GM13977 (cell line): ENCODE results near the gene VENTX.
"Not testable (repeated sequence)": the region's sequence is repeated elsewhere in the genome, so short reads cannot be mapped to it uniquely, and the experiment has no call there.

ENCODE experiments used
- DNase-seq: peaks from one replicate; pipeline ENCODE4 v3.0.0; 2012; ENCODE audit warnings: low spot score
- in situ Hi-C: fragments of 300-500 bp; cut with MboI; formaldehyde crosslinking; loops from one replicate; pipeline ENCODE4 v1.12.0; 2022; ENCODE audit warnings: low sequenced_read_pairs, low pct_unique_long_range_greater_than_20kb, mixed read lengths, inconsistent platforms; ENCODE audit not compliant: unreplicated experiment
- TF ChIP-seq, protein P1 (sequence below): IDR thresholded peaks from 2 replicates; pipeline ENCODE4 v1.5.1; 2012; ENCODE audit warnings: mild to moderate bottlenecking, control low read depth; ENCODE audit not compliant: insufficient read depth; ENCODE audit errors: extremely low read depth, missing control alignments

Gene VENTX

DNA sequence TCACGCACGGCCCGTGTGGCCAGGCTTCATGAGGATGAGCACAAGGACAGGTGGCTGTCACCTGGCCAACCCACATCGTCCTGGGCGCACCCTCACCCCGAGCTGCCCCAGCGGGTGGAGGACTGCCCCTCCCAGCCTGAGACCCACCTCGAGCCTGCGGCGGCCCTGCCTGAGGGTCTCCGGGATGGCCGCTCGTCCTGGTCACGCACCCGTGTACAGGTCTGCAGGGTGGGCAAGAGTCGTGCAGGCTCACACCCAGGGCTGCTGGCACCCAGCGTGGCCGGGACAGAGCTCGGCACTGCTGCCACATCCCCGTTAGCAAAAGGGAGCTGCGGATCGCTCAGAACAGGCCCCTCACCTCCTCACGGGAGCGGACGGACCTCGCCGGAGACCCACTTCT, 22.1 kb upstream of the VENTX start:
- no peak for DNase-seq
- TF ChIP-seq, protein P1, sequence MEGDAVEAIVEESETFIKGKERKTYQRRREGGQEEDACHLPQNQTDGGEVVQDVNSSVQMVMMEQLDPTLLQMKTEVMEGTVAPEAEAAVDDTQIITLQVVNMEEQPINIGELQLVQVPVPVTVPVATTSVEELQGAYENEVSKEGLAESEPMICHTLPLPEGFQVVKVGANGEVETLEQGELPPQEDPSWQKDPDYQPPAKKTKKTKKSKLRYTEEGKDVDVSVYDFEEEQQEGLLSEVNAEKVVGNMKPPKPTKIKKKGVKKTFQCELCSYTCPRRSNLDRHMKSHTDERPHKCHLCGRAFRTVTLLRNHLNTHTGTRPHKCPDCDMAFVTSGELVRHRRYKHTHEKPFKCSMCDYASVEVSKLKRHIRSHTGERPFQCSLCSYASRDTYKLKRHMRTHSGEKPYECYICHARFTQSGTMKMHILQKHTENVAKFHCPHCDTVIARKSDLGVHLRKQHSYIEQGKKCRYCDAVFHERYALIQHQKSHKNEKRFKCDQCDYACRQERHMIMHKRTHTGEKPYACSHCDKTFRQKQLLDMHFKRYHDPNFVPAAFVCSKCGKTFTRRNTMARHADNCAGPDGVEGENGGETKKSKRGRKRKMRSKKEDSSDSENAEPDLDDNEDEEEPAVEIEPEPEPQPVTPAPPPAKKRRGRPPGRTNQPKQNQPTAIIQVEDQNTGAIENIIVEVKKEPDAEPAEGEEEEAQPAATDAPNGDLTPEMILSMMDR: no peak
- in situ Hi-C loops: no loop called here

DNA sequence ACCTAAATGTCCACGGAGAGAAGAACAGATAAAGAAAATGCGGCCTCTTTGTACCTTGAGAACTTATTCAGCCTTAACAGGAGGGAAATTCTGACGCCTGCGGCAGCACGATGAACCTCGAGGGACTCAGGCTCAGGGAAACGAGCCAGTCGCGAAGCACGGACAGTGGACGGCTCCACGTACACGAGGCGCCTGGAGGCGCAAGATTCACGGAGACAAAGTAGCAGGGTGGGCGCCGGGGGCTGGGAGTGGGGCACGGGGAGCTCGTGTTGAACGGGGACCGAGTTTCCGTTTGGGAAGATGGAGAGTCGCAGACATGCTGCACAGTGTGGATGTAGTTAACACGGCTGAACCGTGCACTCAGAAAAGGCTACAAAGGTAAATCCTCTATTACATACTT, 20.9 kb upstream of the VENTX start:
- in situ Hi-C loops: no loop called here
- DNase-seq: no peak
- TF ChIP-seq, protein P1: no peak

DNA sequence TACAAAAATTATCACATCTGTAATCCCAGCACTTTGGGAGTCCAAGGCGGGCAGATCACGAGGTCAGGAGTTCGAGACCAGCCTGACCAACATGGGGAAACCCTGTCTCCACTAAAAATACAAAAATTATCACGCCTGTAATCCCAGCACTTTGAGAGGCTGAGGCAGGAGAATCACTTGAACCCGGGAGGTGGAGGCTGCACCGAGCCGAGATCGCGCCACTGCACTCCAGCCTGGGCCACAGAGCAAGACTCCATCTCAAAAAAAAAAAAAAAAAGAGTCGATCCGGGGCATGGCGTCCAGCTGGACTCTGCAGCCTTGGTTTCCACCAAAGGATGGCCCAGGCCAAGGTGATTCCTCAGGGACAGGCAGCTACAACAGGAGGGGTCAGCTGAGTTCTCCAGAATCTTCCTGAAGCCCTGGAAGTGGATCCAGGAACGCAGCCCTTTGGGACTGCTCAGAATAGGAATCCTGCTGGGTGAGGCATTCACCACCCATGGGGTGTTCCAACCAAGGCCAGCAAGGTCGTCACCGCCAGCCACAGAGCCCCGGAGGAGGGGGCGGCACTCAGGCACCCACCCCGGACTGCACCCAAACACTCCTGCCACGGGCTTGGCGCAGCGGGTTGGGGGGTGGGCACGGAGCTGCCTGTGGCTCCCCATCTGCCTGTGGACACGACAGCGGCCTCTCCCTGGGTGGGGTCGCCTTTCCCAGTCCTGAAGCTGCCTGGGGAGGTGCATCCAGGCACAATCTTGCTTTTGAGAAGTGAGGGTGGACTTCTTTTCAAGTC, 19.7 kb upstream of the VENTX start:
- no peak for DNase-seq
- in situ Hi-C loops: no loop called here
- TF ChIP-seq, protein P1: no peak

DNA sequence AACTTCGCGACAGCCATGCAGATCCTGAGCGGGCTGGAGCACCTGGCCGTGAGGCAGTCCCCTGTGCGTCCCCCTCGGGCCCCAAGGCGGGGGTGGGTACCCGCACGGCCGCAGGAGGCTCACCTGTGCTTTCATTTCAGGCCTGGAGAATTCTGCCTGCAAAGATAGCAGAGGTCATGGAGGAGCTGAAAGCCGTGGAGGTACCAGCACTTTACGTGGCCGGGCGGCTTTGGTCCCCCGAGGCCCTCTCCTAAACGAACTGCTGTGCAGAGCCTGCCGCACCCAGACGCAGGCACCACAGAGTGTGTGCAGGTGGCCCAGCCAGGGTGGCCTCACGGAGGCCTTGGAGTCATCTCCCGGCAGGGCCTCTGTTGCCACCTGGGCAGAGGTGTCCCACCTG, 18.8 kb upstream of the VENTX start:
- no peak for DNase-seq
- TF ChIP-seq, protein P1: no peak
- in situ Hi-C loops: no loop called here

DNA sequence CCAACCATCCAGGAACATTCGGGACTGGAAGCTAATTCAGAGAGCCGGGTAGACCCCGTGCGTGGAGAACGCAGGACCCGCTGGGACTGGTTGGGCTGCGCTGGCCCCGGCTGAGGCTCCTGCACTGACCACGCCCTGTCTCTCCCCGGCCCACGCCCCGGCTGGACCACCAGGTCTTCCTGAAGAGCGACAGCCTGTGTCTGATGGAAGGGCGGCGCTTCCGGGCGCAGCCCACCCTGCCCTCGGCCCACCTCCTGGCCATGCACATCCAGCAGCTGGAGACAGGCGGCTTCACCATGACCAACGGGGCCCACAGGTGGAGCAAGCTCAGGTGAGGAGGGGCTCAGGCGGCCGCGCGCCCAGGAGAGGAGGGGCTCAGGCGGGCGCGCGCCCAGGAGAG, 17.9 kb upstream of the VENTX start:
- no peak for DNase-seq
- in situ Hi-C loops: no loop called here
- TF ChIP-seq, protein P1: no peak

DNA sequence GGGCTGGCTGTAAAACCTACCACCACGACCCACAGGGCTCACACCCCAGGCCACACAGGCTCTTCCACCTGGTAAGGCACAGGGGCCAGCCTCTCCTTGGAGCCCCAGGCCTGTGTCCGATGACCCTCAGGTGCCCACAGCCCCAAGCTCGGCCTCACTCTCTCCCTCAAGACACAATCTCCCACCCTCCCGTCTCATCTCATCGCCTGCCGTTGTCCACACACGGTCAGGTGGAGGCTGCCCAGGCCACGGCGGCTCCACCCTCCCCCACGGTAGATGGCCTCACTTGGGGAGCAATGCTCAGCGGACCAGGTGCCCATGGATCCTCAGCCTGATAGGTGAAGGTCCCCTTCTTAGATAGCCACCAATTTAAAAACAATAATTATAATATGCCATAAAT, 16.3 kb upstream of the VENTX start:
- DNase-seq: no peak
- TF ChIP-seq, protein P1: no peak
- in situ Hi-C loops: no loop called here

DNA sequence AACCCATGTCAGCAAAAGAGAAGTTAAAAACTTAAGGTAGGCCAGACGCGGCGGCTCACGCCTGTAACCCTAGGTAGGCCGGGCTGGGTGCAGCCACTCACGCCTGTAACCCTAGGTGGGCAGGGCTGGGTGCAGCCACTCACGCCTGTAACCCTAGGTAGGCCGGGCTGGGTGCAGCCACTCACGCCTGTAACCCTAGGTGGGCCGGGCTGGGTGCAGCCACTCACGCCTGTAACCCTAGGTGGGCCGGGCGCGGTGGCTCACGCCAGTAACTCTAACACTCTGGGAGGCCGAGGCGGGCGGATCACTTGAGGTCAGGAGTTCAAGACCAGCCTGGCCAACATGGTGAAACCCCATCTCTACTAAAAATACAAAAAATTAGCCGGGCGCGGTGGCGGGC, 15.9 kb upstream of the VENTX start:
- in situ Hi-C loops: not testable (repeated sequence)

More for the DNA sequence above, 15.9 kb upstream of the VENTX start:
- DNase-seq: not testable (repeated sequence)
